Measurements from ENCODE around the gene NUDT11. TPM values are rescaled to one million over a fixed set of nuclear protein-coding genes. Genes with fewer than 3 reads are reported as not detected.

The NUDT11 gene
- total and polyA plus RNA-seq, 10 of the 15 experiments (the other 5 are each of a cell fraction or from before 2014, with no cell fraction given): 0.06 TPM; not detected in 9

- in situ Hi-C loops (cut with MboI): loop anchor here (25.0 kb wide), 1 partner anchor 753 kb away; no protein-coding TSS in a partner anchor
- POLR2A ChIA-PET: no interaction called here
- Histone ChIP-seq H3K4me3 (no peak overlapping the region), H3K4me1 (ENCODE audit: control insufficient read depth, insufficient read depth, low read length) (no peaks in the 10 kb centered on the region), H3K79me2 (ENCODE audit: control insufficient read depth, insufficient read depth, low read length) (no peaks in the 10 kb centered on the region), H3K36me3 (ENCODE audit: control insufficient read depth in 2 of 2, insufficient read depth in 2 of 2, low read length in 1 of 2) (no peaks in the 10 kb centered on the region), H4K20me1 (ENCODE audit: control insufficient read depth, insufficient read depth) (no peaks in the 10 kb centered on the region), H2AFZ (ENCODE audit: control insufficient read depth, low read depth, low read length) (no peak overlapping the region), H3K27me3 (replicated peaks in 1 of 2; ENCODE audit: control insufficient read depth in 2 of 2, insufficient read depth in 2 of 2, low read length in 1 of 2) (no peaks in the 10 kb centered on the region; a peak in 1 of 4 replicates), H3K4me2 (ENCODE audit: control insufficient read depth, insufficient read depth) (no peak overlapping the region), H3K9ac (ENCODE audit: control insufficient read depth, insufficient read depth, low read length) (no peak overlapping the region), H3K9me3 (replicated peaks; ENCODE audit: control insufficient read depth, insufficient read depth, low read length) (no peaks in the 10 kb centered on the region), H3K27ac (ENCODE audit: control insufficient read depth, insufficient read depth) (no peak overlapping the region)
- no peak for ATAC-seq
- BruUV-seq (replicated peaks): no TSS peak
- SMC1A ChIA-PET (ENCODE audit: uncharacterized antibody, unreplicated experiment): no interaction called here
- no peak for DNase-seq (ENCODE audit: low read depth, low spot score)
- CTCF ChIA-PET: interaction anchor here (0.7 kb wide), 1 partner anchor 483 kb away, joined by 3 read pairs; no protein-coding TSS in a partner anchor
- WGBS (ENCODE audit: insufficient coverage, insufficient replicate concordance, low lambda C conversion rate, missing lambda C conversion rate): 8% methylated on average over 6 of the region's 6 CpGs
- RAD21 ChIA-PET (ENCODE audit: unreplicated experiment): no interaction called here
- intact Hi-C loops (cut with micrococcal nuclease; ENCODE audit: unreplicated experiment): loop anchor here (5.0 kb wide), 1 partner anchor 378 kb away; no protein-coding TSS in a partner anchor
- FAIRE-seq: no peak
- TF ChIP-seq CUX1 (IDR thresholded peaks at IDR 0.05; ENCODE audit: insufficient replicate concordance, low read depth, low read length): no peak
- TF ChIP-seq EZH2 (IDR thresholded peaks at IDR 0.05; ENCODE audit: borderline replicate concordance, control insufficient read depth, low read depth, low read length): no peak
- TF ChIP-seq POLR2AphosphoS2 (IDR thresholded peaks at IDR 0.05; ENCODE audit: low read depth, low read length): no peak
- TF ChIP-seq CREM (IDR thresholded peaks at IDR 0.05; ENCODE audit: low read depth): no peak
- TF ChIP-seq KLF5 (IDR thresholded peaks at IDR 0.05; ENCODE audit: partially characterized antibody): no peak
- TF ChIP-seq JUNB (IDR thresholded peaks at IDR 0.05): no peak
- TF ChIP-seq SRF (IDR thresholded peaks at IDR 0.05; ENCODE audit: low read depth in 2 of 2, low read length in 2 of 2): no peak
- no peak for TF ChIP-seq ZZZ3 (IDR thresholded peaks at IDR 0.05; ENCODE audit: control insufficient read depth, insufficient read length, low read depth)
- TF ChIP-seq IRF3 (IDR thresholded peaks at IDR 0.05): no peak
- TF ChIP-seq CBFB (IDR thresholded peaks at IDR 0.05; ENCODE audit: low read depth): no peak
- no peak for TF ChIP-seq CHD4 (IDR thresholded peaks at IDR 0.05)
- TF ChIP-seq RAD21 (IDR thresholded peaks at IDR 0.05; ENCODE audit: insufficient read depth, low read depth, low read length): no peak
- TF ChIP-seq ZBTB4 (CRISPR knock-in tag; IDR thresholded peaks at IDR 0.05): no peak
- TF ChIP-seq TCF12 (IDR thresholded peaks at IDR 0.05; ENCODE audit: low read depth, low read length): no peak
- TF ChIP-seq NFIC (IDR thresholded peaks at IDR 0.05; ENCODE audit: low read depth, low read length): no peak
- no peak for TF ChIP-seq SPI1 (IDR thresholded peaks at IDR 0.05; ENCODE audit: borderline replicate concordance, insufficient read depth, low read depth, low read length)
Observed at GRCh38 chrX:51484616-51485015, 11.8 kb downstream of the NUDT11 start.
